DMS114 treated with DMSO at 0.1 percent for 48 hours (cell line): ENCODE measurements around the gene AMZ1.

Experiments used
- DNase-seq: peaks from one replicate; lab custom pipeline; 2025; ENCODE audit not compliant: unreplicated experiment; lab: John Stamatoyannopoulos, UW

The AMZ1 gene

DNA sequence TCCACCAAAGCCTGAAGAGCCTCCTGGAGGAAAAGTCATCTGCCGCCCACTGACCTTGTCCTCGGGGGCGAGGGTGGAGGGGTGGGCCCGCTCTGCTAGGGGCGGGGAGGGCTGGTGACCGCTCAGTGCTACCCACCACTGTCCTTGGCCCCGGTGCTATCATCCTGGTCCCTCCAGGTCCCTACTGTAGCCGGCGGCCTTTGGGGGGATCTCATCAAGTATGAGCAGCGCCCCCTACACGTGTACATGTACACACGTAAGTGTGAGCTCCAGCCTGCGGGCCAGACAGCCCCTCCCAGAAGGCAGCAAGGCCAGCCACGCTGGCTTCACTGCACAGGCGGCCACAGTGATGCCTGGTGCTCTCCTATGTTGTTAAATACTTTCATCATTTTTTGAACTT, 36.7 kb upstream of the AMZ1 start:
- no peak for DNase-seq

DNA sequence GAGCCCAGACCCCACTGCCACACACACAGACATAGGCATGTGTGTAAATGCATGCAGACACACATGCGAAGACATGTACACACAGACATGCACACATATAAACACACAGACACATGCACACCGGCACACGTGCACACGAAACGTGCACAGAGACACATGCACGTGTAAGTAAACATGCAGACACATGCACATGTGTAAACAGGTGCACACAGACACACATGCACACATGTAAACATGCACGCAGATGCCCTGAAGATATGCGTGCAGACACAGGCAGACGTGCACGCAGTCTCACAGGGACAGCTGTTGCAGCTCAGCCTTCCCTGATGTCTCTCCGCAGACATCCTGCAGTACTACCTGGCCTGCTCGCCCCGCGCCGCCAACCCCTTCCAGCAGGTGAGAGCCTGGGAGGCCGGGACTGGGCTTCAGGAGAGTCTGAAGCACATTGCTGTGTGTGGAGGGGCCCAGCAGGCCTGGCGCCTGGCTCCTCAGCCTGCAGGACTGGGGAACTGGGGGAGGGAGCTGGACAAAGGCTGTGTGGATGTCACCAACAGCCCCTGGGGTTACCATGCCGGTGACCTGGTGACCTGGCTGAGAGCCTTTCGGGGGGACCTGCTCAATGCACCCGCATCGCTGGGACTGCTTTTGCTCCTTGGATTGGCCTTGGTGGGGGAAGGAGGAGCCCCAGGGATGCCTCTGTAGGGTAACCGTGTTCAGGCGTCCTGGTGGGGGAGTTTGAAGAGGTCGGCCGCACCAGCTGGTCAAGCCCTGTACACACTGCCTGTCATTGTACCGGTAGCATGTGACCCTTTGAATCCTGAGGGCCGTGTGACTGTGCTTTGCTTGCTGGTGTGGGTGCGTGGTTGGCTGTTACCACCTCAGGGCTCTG, 35.9 kb upstream of the AMZ1 start:
- no peak for DNase-seq

DNA sequence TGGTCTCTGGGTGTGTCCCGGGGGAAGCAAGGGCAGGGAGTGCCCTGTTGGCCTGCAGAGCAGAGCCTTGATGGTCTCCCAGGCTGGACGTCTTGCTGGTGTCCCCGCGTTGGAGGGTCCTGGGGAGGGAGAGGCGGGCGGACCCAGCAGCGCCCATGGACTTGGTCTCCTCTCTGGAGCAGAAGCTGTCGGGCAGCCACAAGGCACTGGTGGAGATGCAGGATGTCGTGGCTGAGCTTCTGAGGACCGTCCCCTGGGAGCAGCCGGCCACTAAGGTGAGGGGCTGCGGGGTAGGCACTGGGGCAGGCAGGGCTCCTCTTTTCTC, 35.3 kb upstream of the AMZ1 start:
- no peak for DNase-seq

DNA sequence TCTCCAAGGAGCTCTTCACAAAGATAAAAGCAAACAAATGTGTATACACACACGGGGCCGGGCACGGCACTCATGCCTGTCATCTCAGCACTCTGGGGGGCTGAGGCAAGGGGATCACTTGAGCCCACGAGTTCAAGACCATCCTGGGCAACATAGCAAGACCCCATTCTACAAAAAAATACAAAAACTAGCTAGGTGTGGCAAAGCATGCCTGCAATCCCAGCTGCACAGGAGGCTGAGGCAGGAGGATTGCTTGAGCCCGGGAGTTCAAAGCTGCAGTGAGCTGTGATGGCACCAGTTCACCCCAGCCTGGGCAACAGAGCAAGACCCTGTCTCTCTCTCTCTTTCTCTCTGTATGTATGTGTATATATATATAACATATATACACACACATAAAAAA, 33.9 kb upstream of the AMZ1 start:
- DNase-seq: no peak

DNA sequence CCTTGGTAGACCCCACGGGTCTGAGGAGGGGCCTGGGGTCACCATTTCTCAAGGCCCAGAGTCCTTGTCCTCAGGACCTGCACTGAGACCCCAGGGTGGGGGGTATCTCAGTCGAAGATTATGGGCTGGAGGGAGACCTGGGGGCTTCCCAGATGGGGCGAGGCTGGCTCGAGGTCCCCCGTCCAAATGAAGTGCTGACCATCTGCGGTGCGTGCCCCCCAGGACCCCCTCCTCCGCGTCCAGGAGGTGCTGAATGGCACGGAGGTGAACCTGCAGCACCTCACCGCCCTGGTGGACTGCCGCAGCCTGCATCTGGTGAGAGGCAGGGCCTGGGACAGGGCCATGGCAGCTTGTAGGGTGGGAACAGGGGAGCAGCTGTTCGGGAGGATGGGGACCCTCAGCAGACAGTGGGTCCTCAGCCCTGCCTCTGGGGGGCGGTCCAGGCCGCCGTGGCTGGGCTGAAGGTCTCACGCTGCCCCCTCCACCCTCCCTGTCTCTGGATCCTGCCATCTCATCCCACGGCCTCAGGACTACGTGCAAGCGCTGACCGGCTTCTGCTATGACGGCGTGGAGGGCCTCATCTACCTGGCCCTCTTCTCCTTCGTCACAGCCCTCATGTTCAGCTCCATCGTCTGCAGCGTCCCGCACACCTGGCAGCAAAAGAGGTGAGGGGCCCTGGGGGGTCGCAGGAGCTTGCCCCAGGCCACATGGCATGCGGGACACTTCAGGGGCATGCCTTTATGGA, 32.0 kb upstream of the AMZ1 start:
- DNase-seq: no peak

DNA sequence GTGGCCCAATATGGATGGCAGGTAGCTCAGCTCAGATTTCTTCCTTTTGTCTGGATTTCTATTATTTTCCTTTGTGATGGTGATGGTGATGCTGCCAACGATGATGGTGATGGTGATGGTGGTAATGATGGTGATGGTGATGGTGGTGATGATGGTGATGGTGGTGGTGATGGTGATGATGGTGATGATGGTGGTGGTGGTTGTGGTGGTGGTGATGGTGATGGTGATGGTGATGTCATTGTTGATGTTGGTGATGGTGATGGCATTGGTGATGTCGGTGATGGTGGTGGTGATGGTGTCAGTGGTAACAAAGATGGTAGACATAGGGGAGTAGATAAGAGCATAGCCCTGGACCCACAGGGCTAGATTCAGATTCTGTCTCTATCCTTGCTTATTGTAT, 30.8 kb upstream of the AMZ1 start:
- DNase-seq: no peak

DNA sequence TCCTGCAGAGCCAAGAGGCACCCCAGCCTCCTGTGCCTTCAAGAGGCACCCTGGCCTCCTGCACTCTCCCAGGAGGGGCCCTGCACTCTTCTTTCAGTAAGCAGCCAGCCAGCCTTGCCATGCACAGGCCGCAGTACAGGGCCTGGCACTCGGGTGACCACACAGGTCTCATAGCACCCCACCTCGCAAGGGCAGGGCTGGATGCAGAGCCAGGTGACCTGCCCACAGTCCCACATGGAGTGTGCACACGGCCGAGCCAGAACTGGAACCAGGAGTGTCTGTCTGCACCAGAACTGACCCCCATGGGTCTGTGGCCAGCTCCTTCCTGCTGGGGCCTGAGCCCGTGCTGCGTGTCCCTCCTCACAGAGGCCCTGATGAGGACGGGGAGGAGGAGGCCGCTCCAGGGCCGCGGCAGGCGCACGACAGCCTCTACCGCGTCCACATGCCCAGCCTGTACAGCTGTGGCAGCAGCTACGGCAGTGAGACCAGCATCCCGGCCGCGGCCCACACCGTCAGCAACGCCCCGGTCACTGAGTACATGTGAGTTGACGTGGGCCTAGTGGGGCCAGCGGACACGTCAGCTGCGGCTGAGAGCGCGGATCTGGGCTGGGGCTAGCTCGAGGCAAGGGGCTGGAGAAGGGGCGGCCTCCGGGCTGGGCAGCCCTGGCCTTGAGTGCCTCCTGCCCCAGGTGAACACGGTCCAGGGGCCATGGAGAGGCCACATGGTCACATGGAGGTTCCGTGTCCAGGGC, 29.9 kb upstream of the AMZ1 start:
- DNase-seq: no peak

DNA sequence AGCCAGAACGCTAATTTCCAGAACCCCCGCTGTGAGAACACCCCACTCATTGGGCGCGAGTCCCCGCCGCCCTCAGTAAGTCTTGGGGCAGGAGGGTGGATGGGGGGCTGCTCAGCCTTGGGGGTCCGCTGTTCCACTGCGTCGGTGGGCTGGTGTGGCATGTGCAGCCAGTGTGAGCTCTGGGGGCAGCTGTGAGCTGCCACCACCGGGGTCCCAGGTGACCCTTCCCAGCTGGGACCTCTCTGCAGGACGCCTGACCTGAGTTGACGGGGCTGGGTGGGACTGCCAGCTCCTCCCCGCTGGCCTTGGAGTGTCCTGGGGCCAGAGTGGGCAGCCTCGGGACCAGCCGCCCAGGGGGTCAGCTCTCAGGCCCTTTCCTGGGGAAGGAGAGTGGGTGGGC, 29.1 kb upstream of the AMZ1 start:
- no peak for DNase-seq

DNA sequence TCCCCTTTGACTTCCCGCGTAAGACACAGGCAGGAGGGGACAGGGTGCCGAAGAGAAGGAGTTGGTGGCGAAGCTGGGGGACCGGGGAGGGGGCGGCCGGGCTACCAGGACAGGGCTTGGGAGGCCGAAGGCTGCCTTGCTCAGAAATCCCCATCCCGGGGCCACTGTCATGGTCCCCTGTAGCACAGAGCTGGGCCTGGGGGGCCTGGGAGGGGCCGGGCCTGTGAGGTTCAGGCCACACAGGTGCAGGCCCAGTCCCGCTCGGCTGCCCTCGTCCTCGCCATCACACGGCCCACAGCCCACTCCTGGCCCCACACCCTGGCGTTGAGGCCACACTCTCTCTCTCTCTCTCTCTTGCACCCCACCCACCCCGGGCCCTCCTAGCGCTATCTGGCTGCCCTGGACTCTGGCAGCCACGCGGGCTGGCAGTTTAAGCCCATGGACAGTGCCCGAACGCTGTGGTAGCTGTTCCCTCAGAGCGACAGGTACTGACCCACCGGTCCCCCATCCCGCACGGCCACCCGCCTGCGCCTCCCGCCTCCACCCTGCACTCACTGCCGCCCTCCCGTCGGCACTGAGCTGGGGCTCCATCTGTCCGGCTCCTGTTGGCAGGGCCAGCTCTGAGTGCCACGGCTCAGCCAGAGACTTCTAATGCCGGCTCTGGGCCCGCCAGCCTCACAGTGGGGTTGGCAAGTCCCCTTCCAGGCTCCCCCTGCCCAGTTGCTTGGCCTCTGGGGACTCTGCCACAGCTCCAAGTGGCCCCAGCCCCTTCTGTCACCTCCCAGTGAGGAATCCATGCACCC, 28.2 kb upstream of the AMZ1 start:
- DNase-seq: no peak

DNA sequence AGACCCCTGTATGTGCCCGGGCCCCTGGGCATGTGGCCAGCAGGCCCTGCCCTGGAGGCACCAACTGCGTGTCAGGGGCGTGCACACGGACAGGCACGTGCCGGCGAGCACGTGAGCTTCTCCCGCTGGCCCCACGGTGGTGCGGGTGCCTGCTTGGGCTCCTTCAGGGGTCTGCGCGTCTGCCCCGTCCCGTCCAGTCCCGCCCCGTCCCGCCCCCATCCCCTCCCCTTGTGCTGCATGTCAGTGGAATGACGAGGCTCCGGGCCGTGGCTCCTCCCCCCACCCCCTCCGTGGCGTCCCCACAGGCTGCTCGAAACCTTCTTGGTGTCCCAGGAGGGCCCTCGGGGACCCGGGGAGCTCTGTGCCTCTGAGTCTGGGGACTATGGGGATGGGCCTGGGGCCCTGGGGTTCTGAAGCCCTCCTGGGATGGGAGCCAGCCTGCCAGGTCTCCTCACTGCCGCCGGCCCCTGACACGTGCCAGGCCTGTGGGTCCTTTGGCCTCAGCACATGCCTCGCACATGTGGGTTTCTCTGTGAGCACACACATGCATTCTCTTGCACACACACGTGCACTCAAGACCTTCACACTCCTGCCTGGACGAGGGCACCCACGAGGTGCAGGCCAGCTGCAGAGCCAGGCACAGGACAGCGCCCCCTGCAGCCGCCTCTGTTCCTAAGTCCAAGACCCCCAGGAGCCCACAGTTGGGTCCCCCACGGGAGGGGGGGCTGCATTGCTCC, 27.5 kb upstream of the AMZ1 start:
- no peak for DNase-seq

DNA sequence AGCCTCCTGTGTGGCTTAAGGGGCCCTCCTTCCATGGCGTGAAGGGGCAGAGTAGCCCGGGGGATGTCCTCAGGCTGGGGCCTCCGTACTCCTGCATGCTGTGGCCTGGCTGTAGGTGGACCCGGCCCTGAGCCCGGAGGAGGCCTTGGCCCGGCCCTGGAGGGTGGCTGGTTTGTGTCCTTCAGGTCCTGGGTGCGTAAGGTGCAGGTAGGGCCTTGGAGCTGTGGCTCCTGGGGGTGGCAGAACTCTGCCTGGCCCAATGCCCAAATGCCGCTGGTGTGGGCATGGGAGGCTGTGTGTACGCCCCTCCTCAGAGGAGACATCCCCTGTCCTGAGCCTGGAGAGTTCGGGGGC, 26.9 kb upstream of the AMZ1 start:
- no peak for DNase-seq

DNA sequence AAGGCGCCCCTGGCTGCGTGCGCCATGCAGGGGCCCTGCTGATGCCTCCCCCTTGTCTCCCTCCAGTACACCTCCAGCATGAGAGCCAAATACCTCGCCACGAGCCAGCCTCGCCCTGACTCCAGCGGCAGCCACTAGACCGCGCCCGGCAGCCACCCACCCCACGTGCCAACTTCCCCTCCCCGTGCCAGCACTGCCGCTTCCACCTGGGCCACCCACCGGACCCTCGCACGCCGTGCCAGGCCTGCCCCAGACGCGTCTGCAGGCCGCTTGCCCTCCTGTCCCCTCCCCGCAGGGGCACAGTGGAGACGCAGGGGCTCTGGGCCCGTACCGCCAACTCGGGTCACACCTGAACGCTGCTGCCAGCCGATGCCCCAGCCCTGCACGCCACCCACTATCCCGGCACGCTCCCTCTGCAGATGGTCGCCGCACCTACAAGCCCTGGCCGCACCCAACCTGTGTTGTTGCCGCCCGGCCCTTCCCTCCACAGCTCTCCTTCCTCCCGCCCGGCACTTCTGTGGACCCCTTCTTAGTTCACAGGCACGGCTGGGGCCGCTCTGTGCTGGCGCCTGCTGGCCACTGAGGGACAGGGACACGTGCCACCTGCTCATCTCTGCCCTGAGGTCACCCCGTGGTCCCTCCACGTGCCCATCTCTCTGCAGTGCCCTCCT, 26.3 kb upstream of the AMZ1 start:
- DNase-seq: no peak

DNA sequence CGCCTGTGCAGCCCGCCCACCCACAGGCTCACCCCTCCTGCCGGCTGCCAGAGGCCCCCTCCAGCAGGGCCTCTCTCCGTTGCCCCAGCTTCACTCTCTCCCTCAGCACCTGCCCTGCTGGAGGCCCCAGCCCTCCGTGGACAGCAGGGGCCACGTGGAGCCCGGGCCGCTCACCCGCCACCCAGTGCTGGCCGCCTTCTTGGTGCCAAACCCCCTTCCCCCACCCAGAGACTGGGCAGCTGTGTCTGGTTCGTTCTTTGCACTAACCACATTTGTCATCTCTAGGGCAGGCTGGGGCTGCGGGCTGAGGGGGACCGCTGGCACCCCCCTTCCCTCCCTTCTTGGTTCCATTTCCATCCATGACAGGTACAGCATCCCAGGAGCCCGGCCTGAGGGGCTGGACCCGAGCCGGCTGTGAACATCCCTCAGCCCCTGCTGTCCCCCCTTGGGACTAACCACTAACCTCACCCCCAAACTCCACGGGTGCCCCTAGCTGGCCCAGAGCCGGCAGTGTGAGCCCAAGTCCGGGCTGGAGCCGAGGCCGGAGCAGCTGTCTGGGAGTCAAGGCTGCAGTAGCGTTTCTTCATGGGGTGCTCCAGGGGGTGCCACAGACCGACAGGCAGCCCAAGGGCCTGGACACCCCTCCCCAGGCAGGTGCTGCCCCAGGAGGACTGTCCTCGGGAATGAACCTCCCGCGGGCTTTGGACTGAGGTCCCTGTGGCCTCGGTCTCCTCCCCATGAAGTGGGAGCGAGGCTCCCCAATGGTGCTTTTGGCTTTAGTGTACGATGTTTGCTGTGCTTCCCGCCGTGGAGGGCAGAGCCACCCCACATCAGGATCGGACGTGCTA, 25.5 kb upstream of the AMZ1 start:
- no peak for DNase-seq

DNA sequence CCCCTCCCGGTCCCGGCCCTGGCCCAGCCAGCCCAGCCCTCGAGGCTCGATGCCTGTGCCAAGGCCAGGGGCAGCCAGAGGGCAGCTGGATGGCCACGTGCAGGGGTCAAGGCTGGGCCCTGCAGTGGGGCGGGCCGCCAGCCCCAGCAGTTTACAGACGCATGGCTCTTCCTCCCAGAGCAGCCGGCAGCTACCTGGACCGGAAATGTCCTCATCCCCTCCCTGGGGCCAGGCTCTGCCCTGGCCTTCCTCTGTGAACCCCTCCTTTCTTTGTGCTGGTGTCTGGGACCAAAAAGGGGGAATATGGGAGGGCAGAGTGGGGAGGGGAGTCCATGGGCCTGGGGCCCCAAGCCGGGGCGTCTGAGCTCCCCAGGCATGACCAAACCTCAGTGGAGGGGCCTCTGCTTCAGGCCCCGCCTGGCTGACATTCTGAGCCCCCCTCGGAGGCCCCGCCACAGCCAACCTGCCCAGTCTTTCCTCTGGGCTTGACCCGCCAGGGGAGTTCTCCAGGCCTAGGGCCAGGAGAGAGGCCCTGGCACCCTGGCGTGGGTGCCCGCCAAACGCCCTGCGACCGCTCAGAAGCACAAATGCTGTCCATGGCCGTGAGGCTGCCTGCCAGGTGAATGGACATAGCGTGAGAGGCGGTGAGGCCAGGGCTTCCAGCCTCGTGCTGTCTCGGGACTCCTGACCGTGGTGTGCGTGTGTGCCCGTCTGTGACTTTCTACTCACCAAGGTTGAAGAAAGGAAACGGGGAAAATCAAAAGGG, 24.7 kb upstream of the AMZ1 start:
- DNase-seq: no peak

DNA sequence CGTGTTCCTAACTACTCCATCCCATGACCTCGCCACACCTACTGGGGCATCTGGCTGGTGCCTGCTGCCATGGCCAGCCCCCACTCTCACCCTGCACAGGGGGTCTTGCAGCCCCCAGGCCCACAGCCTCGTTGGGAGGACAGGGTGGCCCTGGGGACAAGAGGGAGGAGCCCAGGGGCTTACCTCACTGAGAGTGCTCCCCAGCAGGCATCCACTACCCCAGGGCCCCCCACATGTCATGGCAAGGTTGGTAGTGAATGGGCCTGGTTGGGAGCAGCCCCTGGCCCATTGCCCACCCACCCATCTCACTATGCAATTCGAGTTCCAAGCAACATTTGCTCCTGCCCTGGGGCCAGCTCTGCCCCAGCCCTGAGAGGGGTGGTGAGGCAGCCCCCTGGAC, 24.0 kb upstream of the AMZ1 start:
- DNase-seq: no peak

DNA sequence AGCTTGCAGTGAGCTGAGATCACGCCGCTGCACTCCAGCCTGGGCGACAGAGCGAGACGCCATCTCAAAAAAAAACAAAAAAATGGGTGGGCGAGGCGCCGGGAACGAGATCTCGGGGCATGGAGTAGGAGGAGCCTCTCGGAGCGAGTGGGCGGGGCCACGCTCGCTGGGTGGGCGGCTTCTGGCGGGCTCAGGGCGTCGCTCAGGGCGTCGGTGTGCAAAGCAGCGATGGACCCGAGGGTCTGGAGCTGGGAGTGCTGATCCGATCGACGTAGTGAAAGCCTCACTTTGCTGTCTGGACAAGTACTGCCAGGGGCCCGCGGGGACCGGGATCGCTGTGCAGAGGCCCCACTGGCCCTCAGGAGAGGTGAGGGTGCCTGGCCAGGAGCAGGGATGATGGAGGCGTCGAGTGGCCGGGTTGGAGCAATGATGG, 22.6 kb upstream of the AMZ1 start:
- no peak for DNase-seq

DNA sequence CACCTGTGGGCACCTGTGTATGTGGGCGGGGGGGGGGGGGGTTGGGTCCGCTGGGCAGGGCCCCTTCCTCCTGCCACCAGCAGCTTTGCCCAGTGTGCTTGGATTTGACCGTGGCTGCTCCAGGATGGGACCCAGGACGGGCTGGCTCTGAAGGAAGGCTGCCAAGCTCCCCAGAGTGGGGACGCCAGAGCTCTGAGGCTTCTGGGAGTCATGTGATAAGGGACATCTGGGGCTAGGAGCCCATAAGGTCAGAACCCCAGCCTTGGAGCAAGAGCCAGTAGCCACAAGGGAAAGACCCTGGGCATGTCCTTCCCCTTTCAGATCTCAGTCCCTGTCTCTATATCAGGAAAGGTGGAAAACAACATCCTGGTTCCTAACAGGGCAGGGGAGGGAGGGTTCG, 21.8 kb upstream of the AMZ1 start:
- DNase-seq: no peak

DNA sequence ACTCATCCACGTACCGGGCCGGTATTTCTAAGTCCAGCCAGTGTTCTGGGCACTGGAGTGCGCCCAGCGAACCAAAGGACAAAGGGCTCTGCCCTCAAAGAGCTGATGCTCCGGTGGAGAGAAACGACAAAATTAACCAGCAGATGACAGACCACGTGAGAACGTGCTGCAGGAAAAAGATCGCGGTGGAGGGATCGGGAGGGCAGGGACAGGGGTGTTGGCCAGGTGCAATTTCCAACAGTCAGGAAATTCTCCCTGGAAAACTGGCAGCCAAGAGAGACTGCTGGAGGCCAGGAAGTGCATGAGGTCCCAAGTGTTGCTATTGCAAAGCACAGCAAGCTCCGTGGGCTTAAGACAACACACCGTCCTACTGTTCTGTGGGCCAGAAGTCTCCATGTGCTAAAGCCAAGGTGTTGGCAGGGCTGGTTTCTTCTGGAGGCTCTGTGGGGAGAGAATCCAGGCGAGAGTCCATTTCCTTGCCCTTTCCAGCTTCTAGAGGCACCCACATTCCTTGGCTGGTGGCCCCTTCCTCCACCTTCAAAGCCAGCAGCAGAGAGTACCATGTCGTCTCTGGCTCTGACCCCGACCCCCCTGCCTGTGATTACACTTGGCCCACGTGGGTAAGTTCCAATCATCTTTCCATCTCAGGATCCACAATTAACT, 21.3 kb upstream of the AMZ1 start:
- no peak for DNase-seq
